Left colon (tissue), 2 donors: Measurements from ENCODE around the gene MED15. TPM values are rescaled to one million over a fixed set of nuclear protein-coding genes. Genes with fewer than 3 reads are reported as not detected.
A peak's percentile ranks its signal among the peaks of the same experiment; 100 is the strongest.
"Not testable (repeated sequence)": the region's sequence is repeated elsewhere in the genome, so short reads cannot be mapped to it uniquely, and the experiment has no call there.

ENCODE experiments used
- ATAC-seq: fragments of 200-7000 bp; cut with Tn5 transposase; one replicate; pipeline ENCODE4 v1.9.1; 2020; ENCODE audit warnings: mild to moderate bottlenecking, moderate library complexity
- DNase-seq, 2 donors: peaks; one replicate each; pipeline ENCODE4 v3.0.0-alpha.2; 2020
- intact Hi-C, 2 donors: fragments of 100-400 bp; cut with DNase I in 1 of 2; cut with micrococcal nuclease in 1 of 2; formaldehyde crosslinking; loops; one replicate each; pipeline versions ENCODE4 v1.11.2 to v1.14.0; 2022; cut with DNase I, micrococcal nuclease
- long read RNA-seq: library from polyadenylated mRNA; unstranded; transcript quantifications from one replicate; pipeline ENCODE4 v2.0.0, GENCODE V29; 2021
- total RNA-seq, 2 donors: library from RNA; stranded (reverse); fragmentation: NEBNext Ultra II Directional; extraction: Animal tissue kit (Norgen Biotek cat#: 25700); gene quantifications; one replicate each; pipeline ENCODE4 v1.2.1, GENCODE V29; 2021
- donor health status: DM: no; HTN: no; CAD: no.
- donor health status: DM: yes; HTN: yes; CAD: no.

The MED15 gene, protein sequence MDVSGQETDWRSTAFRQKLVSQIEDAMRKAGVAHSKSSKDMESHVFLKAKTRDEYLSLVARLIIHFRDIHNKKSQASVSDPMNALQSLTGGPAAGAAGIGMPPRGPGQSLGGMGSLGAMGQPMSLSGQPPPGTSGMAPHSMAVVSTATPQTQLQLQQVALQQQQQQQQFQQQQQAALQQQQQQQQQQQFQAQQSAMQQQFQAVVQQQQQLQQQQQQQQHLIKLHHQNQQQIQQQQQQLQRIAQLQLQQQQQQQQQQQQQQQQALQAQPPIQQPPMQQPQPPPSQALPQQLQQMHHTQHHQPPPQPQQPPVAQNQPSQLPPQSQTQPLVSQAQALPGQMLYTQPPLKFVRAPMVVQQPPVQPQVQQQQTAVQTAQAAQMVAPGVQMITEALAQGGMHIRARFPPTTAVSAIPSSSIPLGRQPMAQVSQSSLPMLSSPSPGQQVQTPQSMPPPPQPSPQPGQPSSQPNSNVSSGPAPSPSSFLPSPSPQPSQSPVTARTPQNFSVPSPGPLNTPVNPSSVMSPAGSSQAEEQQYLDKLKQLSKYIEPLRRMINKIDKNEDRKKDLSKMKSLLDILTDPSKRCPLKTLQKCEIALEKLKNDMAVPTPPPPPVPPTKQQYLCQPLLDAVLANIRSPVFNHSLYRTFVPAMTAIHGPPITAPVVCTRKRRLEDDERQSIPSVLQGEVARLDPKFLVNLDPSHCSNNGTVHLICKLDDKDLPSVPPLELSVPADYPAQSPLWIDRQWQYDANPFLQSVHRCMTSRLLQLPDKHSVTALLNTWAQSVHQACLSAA
- total RNA-seq, result 10 to 100 TPM; 85.3 to 91.2 TPM
- long read RNA-seq, transcript MED15-222 (9 exons, 2,733 nt), result major isoform, 5 of 46 reads
- long read RNA-seq, partial matches to known transcripts, result 32 of 46 reads
- long read RNA-seq, other reads (novel, unspliced or antisense), result 5 of 46 reads

DNA sequence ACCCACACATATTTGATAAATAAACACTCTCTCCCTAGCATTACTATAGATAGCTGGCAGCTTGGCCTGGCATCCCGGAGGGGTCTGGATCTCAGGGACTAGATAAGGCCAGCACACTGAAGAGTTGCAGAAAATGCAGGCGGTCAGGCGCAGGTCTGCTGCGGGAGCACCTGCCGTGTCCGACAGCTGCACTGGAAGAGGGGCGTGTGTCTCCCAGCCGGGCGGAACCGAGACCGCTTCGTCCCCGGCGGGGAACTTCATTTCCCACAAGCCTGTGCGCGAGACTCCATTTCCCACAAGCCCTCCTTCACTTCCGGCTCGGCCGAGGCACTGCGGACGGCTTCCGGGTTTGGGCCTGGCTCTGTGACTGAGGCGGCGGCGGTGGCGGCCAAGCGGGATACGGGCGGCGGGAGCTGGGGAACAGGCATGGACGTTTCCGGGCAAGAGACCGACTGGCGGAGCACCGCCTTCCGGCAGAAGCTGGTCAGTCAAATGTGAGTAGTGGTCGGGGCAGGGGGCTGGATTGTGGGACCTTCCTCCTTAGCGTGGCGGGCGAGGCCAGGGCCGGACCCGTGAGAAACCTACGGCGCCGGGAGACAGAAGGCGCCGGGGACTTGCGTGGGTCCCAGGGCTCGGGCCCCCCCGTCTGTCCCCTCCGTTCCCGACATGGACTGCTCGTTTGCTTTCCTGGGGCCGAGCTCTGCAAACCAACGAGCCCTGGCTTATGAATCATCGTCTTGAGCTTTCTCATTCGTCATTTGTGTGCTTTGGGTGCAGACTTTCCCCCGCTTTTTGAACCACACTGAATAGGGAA, at the start of gene MED15:
TSS of gene MED15 (plus strand) at position 358 of the 814 bp plus-strand sequence. CDS start at position 427, 69 bp downstream.
- ATAC-seq (peak; percentile 72), DNase-seq (peak; percentile 92 to 93)
- intact Hi-C loops, result no loop called here

DNA sequence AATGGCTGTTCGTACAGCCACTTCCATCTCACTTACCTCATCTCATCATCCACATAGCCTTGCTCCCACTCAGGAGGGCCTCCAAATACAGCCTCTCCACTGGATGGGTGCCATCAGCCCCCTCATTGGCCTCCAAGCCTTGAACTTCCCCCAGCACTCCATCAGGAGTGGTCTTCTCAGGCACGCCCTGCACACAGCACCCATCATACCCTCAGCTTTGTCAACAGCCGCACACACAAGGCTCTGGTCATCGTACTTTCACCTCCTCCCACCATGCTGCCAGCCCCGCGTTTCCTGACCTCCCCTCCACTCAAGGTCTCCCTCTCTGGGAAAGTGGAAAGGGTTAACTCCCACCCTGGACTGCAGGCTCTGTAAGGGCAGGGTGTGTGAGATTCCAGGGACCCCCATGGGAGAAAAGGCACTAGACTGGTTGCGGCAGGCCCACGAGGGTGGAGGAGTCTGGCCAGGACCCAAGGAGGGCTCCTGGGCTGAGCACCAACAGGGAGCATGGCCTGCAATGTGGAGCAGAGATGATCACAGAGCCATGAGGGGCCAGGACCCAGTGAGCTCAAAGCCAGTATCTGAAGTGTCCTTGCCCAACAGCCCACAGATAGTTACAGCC, 48.8 kb upstream of the MED15 start:
- ATAC-seq (no peak), DNase-seq (no peak)
- intact Hi-C loops, result no loop called here

DNA sequence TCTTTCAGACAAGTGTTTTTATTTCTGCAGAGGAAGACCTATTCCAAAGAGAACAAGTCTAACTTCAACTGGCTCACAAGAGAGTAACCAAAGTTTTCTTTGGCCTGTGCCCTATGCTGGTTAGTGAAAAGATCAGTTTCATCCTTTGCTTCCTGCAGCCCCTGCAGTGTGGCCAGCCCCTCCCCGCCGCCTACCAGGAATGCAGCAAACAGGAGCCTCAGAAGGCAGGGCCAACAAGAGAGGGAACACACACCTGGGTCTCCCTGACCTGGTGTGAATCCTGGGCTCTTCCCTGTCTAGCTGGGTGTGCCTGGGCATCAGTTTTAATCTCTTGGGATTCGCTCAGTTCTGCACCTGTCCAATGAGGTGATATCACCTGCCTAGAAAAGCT, 48.3 kb upstream of the MED15 start:
- no peak for ATAC-seq
- DNase-seq, result no peak
- intact Hi-C loops, result no loop called here

DNA sequence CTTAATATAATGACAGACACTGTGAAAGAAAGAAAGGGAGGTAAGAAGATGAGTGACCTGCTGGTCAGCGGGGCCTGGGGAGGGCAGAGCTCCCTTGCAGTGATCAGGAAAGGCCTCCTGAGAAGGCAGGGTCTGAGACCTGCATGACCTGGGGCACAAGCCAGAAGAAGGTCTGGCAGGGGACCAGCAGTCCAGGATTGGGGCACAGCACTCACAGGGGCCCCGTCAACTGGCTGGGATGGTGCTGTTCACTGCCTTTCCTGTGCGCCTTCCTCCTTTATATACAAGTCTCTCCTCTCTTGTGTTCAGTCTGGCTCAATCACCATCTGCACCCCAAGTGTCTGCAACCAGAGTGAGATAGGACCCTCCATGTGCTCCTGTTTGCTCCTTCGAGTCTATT, 47.5 kb upstream of the MED15 start:
- no peak for ATAC-seq
- DNase-seq, result no peak
- intact Hi-C loops, result no loop called here

DNA sequence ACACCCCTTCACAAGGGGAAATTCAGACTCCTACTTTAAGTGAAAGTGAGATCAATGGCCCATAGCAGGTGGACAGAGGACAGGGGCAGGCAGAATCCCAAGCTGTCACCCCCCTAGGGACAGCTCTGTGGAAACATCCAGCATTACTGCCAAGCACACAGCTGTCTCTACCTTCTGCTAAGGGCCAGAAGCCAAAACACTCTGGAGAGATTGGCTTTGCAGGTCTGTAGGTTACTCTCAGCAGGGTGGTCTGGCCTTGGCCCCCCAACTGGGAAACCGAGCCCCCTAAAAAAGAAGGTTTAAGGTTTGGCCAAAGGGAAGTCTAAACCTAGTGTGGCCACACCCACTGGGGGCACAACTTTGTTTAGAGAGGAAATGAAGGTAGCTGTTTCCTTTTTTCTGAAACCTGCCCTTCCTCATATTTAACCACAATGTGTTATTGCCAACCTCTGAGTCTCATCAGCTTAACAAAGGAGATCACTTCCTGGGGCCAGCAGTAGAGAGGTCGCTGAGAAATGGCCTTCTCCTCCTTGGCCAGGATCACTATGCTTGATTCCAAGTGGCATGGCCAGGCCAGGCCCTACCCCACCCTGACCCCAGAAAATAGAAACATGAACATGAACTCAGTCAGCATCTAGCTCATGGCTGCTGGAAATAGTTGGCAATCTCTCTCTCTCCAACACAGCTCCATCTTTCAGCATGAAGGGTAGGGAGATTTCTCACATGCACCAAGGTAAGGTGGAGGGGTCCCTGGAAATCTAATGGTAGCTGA, 43.9 kb upstream of the MED15 start:
- intact Hi-C loops, result no loop called here
- ATAC-seq (peak; percentile 24), DNase-seq (peak in 1 of 2 donors; percentile 35)

DNA sequence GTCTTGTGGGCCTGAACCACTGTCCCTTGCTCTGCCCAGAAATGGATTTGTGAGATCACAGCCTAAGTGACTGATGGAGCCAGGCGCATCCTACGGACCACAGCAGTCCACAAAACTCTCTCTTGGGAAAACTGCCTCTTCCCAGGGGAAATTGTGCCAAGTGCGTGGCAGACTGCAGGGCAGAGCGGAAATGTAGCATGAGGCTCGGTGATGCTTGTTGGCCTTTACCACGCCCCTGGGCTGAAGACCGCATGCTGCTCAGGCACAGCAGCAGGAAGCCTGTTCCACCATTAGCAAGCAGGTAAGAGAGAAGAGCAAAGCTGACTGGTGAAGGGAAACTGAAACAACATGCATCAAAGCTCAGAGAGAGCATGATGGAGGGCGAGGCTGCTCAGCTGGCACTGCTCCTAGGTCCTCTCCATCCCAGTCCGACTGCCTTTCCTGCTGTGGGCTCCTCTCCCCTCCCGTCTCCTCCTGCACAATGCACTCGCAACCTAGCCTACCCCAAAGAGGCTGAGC, 43.3 kb upstream of the MED15 start:
- DNase-seq (peak in 1 of 2 donors; percentile 29), ATAC-seq (peak; percentile 32)
- intact Hi-C loops, result no loop called here

DNA sequence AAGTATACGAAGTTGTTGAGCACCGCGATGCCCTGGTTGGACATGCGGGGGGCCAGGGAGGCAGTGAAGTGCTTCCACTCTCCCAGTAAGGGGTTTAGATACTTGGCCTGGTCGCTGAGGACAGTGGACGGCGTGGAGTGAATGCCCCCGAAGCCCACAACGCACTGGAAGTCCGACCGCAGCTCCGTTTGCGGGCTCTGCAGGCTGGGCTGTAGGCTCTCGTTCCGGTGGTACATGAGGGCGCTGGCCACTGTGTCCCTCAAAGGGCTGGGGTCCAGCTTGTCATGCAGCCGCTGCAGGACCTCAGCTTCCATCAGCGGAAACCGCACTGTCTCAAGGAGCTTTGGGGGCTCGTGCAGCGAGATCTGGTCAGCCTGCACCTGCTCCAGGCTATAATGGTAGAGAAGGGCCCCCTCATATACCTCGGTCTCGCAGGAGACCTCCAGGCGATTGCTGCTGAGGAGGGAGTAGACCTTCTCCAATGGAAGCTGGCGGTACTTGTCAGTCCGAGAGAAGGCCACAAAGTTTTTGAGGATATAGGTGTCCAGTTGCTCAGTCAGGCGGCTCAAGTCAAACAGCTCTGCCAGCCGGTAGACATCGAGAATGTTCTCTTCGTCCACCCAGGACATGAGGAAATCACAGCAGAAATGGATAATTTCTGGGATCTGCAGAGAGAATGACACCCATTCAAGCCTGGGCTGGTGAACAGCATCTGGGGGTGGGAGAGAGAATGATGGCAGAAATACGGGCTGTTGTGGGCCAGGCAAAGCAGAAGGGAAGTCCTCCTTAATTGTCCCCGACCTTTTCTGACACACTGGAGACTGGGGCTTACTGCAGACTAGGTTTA, 42.3 kb upstream of the MED15 start:
- ATAC-seq (no peak), DNase-seq (no peak)
- intact Hi-C loops, result no loop called here

DNA sequence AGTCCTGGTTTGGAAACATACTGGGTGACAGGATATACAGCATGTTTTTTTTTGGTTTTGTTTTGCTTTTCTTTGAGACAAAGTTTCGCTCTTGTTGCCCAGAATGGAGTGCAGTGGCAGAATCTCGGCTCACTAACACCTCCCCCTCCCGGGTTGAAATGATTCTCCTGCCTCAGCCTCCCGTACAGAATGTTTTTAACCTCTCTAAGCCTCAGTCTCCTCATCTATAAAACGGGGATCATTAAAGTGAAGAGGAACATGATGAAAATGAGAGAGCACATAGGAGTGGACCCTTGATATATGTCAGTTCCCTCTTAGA, 41.7 kb upstream of the MED15 start:
- ATAC-seq, result no peak
- DNase-seq, result no peak
- intact Hi-C loops, result no loop called here

DNA sequence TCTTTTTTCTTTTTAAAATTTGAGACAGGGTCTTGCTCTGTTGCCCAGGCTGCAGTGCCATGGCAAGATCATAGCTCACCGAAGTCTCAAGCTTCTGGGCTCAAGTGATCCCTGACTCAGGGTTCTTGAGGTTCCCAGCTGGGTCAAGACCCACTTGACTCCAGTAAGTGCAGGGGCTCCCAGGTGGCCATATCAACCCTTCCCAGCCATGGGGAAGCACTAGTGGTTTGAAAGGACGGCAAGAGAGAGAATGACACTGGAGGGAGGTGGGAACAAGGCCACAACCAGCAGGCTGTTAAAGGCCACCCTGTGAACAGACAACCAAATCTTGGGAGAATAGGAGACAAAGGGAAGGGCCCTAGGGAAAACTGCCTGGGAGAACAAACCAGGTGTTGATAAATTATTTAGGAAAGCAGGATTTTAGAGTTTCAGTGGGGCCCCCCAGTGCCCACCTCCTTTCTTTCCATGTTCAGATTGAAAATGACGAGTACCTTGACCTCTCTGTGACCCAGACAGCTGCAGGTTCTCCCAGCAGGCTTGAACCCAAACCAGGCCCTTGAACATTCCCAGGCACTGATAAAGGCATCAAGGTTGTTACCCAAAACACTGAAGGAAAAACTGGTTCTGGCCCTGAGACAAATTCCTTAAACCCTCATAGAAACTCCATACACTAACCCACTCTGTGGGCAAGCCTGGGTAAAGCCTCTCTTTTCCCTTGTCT, 40.6 kb upstream of the MED15 start:
- intact Hi-C loops, result no loop called here
- no peak for ATAC-seq

DNA sequence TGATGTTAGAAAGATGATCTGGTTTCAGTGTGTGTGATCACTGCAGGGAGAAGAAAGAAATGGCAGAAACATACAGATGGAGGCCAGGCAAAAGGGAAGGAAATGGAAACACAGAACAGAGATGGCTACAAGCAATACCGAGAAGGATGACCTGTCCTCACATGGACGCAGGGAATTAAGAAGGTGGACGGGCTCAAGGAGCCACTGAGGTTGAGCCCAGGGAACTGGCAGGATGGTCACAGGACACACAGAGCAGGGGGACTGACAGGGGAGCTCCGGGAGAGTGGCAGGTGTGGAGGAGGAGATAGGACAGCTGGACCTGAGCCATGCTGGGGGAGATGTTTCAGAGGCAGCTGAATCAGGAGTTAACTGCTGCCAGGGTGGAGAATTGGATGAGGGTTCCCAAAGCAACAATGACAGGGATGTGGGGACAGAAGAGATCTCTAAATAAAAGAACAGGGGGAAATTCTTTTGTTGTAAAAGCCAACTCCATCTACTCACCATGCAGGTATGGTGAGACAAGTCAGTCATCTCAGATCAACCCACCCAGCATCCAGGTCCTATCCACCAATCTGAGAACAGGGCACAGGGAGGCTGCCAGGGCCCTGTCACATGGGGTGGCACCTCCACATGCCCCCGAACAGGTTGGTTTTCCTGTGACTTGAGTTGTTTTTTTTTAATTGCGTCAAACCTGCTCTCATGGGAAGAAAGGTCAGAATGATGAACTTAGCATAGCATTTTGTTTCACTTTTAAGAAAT, 38.1 kb upstream of the MED15 start:
- ATAC-seq, result no peak
- intact Hi-C loops, result no loop called here
- DNase-seq, result no peak

More for the DNA sequence above, 40.6 kb upstream of the MED15 start:
- DNase-seq, result no peak

DNA sequence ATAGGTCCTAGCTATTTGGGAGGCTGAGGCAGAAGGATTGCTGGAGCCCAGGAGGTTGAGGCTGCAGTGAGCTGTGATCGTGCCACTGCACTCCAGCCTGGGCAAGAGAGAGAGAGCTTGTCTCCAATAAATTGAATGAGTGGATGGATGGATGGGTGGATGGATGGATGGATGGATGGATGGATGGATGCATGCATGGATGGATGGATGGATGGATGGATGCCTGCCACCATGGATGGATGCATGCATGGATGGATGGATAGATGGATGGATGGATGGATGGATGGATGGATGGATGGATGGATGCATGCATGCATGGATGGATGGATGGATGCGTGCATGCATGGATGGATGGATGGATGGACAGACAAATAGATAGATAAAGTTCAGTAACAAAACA, 36.9 kb upstream of the MED15 start:
- DNase-seq, ATAC-seq, intact Hi-C loops: not testable (repeated sequence)

DNA sequence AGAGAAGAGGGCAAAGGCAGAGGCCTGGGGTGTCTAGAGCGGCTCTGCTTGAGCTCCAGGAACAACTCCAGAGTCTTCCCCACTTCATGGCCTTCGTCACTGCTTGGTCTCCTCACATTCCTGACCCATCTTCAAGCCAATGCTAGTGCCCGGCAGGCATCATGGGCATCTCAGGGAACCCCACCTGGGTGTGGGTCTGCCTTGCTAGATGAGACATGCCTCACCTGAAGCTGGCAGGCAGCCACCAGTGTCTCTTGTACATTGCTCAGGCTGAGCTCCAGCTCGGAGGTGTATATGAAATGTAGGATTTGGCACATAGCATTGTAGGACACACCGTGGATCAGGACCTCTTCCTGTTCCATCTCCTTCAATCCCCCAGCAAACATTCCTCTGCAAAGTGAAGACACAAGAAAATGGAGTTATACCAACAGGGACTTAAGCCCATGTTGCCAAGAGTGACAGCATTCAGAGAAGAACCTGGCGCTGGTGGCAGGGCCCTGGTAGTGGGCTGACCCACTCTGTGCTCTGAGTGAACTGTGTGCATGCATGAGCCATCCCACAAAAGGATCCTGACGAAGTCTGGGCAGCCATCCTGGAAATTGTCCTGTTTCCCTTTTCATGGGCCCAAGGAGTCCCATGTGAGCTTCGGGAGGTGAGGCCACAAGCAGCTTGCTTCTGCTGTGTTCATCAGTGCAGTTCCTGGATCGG, 36.1 kb upstream of the MED15 start:
- intact Hi-C loops, result no loop called here
- ATAC-seq (no peak), DNase-seq (no peak)

DNA sequence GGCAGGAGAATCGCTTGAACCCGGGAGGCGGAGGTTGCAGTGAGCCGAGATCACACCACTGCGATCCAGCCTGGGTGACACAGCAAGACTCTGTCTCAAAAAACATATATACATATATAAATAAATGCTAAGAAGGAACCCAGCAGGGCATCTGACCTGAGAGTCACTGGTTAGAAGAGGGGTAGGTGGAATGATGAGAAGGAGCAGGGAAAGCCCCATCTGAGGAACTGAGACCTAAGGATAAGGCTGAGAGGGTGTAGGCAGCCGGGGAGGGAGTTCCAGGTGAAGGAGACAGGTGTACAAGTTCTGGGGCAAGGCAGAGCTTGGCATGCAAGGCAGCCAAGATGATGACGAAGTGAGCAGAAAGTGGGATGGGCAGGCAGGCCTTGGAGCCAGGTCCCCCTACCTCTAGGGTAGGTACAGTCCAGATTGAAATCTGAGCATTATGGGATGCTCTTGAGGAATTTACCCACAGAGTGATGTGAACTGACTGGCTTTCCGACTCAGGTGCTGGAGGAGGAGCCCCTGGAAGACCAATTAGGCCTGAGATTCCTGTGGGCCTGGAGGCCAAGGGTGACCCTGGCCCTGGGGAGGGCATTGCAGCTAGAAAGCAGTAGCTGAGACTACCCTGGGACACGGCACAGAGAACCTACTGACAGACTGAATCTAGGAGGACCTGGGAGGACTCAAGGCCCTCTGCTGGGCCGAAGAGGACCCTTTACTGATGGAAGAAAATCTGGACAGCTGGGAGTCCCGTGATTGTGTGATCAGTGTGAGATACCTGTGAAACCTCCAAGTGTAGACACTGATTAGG, 34.6 kb upstream of the MED15 start:
- DNase-seq, result no peak
- ATAC-seq, result no peak
- intact Hi-C loops, result no loop called here

DNA sequence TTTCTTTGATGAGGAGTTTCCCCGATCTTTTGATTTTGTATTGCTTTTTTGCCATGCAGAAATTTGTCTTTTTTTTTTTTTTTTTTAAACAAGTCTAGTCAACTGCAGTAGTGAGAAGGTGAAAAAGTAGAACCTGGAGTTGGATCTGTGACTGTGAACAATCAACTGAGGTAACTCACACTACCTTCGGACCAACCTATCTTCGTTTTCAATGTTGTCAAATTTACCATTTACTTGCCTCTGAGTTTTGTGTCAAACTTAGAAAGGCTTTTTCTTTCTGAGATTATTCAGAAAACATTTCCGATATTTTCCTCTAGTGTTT, 32.3 kb upstream of the MED15 start:
- ATAC-seq (no peak), DNase-seq (no peak)
- intact Hi-C loops, result no loop called here
